Measurements from ENCODE around the gene RIMKLB.
A peak's percentile ranks its signal among the peaks of the same experiment; 100 is the strongest.
"Not testable (repeated sequence)": the region's sequence is repeated elsewhere in the genome, so short reads cannot be mapped to it uniquely, and the experiment has no call there.

The RIMKLB gene

GRCh38 chr12:8766121-8766520 is 68.3 kb downstream of the RIMKLB start:
- not testable (repeated sequence) for H3K36me3 ChIP-seq (ENCODE audit: control insufficient read depth, insufficient read depth, low read length); H3K9me3 ChIP-seq (ENCODE audit: control insufficient read depth, low read length); H3K9ac ChIP-seq; H3K27ac ChIP-seq; H3K4me2 ChIP-seq (ENCODE audit: low read length); H3K4me3 ChIP-seq (ENCODE audit: low read depth, low read length); H2AFZ ChIP-seq; H3K27me3 ChIP-seq (ENCODE audit: control insufficient read depth, insufficient read depth, low read length); H3K4me1 ChIP-seq
- H3K79me2 ChIP-seq, result peaks cover 37% of the 10 kb centered on the region

DNA sequence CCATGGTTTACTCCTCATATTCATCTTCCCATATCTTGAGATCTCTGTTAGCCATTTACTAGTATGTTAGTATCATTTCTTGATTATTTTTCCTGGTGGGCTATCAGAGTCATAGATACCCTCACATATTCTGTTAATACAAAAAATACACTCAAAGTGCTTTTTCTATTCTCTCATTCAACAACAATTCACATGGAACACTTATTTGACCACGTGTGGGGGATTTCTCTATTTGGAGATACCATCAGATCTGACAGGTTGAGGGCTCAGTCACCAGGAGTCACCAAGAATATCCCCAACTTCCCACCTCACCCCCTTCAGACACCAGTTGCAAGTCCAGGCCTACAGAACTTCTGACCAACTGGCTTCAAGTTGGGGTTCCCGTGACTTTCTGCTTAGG is 72.7 kb downstream of the RIMKLB start:
- no peak for TF ChIP-seq CTCF (IDR thresholded peaks at IDR 0.05)
- H3K27ac ChIP-seq, result no peak overlapping the region
- no peak overlapping the region for H3K4me3 ChIP-seq (ENCODE audit: low read depth, low read length)

DNA sequence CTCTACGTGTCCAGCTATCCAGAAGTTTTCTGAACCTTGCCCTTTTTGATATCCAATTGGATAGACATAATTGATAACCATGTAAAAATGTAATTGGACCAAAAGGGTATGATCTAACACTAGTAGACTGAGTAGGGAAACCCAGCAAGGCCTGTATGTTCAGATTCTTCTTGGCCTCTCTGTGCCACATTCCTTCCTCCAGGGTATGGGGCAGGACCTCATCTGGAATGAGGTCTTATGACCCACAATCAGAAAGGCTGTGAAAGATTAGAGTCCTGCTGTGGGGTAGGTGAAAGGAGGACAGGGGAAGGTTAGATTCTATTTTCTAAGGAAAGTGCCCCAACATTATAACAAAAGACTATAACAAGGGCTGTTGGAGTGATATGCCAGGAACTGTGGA is 73.3 kb downstream of the RIMKLB start:
- no peak overlapping the region for H3K9ac ChIP-seq
- H3K27me3 ChIP-seq (ENCODE audit: control insufficient read depth, insufficient read depth, low read length), result no peaks in the 10 kb centered on the region
- no peak overlapping the region for H2AFZ ChIP-seq
- no peak overlapping the region for H3K27ac ChIP-seq
- TF ChIP-seq CTCF (IDR thresholded peaks at IDR 0.05), result no peak
- peaks cover 5% of the 10 kb centered on the region for H3K79me2 ChIP-seq
- no peaks in the 10 kb centered on the region for H3K36me3 ChIP-seq (ENCODE audit: control insufficient read depth, insufficient read depth, low read length)
- H3K4me3 ChIP-seq (ENCODE audit: low read depth, low read length), result no peak overlapping the region
- H3K4me2 ChIP-seq (ENCODE audit: low read length), result no peak overlapping the region
- no peaks in the 10 kb centered on the region for H3K9me3 ChIP-seq (ENCODE audit: control insufficient read depth, low read length)
- no peaks in the 10 kb centered on the region for H3K4me1 ChIP-seq

More for the DNA sequence above, 72.7 kb downstream of the RIMKLB start:
- Histone ChIP-seq H3K9ac (no peak overlapping the region), H3K4me2 (ENCODE audit: low read length) (no peak overlapping the region), H3K27me3 (ENCODE audit: control insufficient read depth, insufficient read depth, low read length) (no peaks in the 10 kb centered on the region), H3K36me3 (ENCODE audit: control insufficient read depth, insufficient read depth, low read length) (no peaks in the 10 kb centered on the region), H3K79me2 (peaks cover 5% of the 10 kb centered on the region), H3K9me3 (ENCODE audit: control insufficient read depth, low read length) (no peaks in the 10 kb centered on the region), H2AFZ (no peak overlapping the region), H3K4me1 (no peaks in the 10 kb centered on the region)

- no peak overlapping the region for H2AFZ ChIP-seq
Measured at GRCh38 chr12:8773461-8773860, 75.7 kb downstream of the RIMKLB start.

GRCh38 chr12:8779281-8779680 is 81.5 kb downstream of the RIMKLB start:
- no peak overlapping the region for H2AFZ ChIP-seq
- no peaks in the 10 kb centered on the region for H3K9me3 ChIP-seq (ENCODE audit: control insufficient read depth, low read length)
- no peak for TF ChIP-seq CTCF (IDR thresholded peaks at IDR 0.05)
- H3K79me2 ChIP-seq, result no peaks in the 10 kb centered on the region
- H3K27me3 ChIP-seq (ENCODE audit: control insufficient read depth, insufficient read depth, low read length), result no peaks in the 10 kb centered on the region
- H3K27ac ChIP-seq, result peak overlapping the region; percentile 48
- H3K9ac ChIP-seq, result no peak overlapping the region
- peak overlapping the region; percentile 8 for H3K4me2 ChIP-seq (ENCODE audit: low read length)
- no peak overlapping the region for H3K4me3 ChIP-seq (ENCODE audit: low read depth, low read length)
- H3K4me1 ChIP-seq, result peaks cover 13% of the 10 kb centered on the region
- no peaks in the 10 kb centered on the region for H3K36me3 ChIP-seq (ENCODE audit: control insufficient read depth, insufficient read depth, low read length)

More at GRCh38 chr12:8773461-8773860, 75.7 kb downstream of the RIMKLB start:
- no peaks in the 10 kb centered on the region for H3K4me1 ChIP-seq
- TF ChIP-seq CTCF (IDR thresholded peaks at IDR 0.05), result no peak
- no peak overlapping the region for H3K4me3 ChIP-seq (ENCODE audit: low read depth, low read length)
- no peaks in the 10 kb centered on the region for H3K36me3 ChIP-seq (ENCODE audit: control insufficient read depth, insufficient read depth, low read length)
- no peak overlapping the region for H3K4me2 ChIP-seq (ENCODE audit: low read length)
- no peaks in the 10 kb centered on the region for H3K79me2 ChIP-seq
- H3K9me3 ChIP-seq (ENCODE audit: control insufficient read depth, low read length), result no peaks in the 10 kb centered on the region
- no peak overlapping the region for H3K9ac ChIP-seq
- no peaks in the 10 kb centered on the region for H3K27me3 ChIP-seq (ENCODE audit: control insufficient read depth, insufficient read depth, low read length)
- H3K27ac ChIP-seq, result no peak overlapping the region

Measured in parathyroid adenoma (tissue), 2 donors.